Activated CD4-positive, CD25-positive, alpha-beta regulatory T cell treated with anti-CD3 and anti-CD28 coated beads, Interleukin-2, amount 50 U/mL, for 72 hours (primary cell): Measurements from ENCODE around the gene MSH3.
"Not testable (repeated sequence)": the region's sequence is repeated elsewhere in the genome, so short reads cannot be mapped to it uniquely, and the experiment has no call there.

ENCODE experiments used
- DNase-seq: peaks from one replicate; pipeline ENCODE4 v3.0.0; 2021

MSH3 gene

GRCh38 chr5:80759866-80760577, 105.6 kb downstream of the MSH3 start:
- DNase-seq, result no peak

GRCh38 chr5:80760680-80761079, 106.2 kb downstream of the MSH3 start:
- DNase-seq, result no peak

- DNase-seq, result no peak
Observed at GRCh38 chr5:80761176-80761575, 106.7 kb downstream of the MSH3 start.

- no peak for DNase-seq
Observed at GRCh38 chr5:80761966-80762365, 107.5 kb downstream of the MSH3 start.

- no peak for DNase-seq
Observed at GRCh38 chr5:80762573-80762972, 108.1 kb downstream of the MSH3 start.

GRCh38 chr5:80763211-80763610, 108.8 kb downstream of the MSH3 start:
- DNase-seq, result no peak

GRCh38 chr5:80763873-80764647, 109.6 kb downstream of the MSH3 start:
- DNase-seq, result no peak

- DNase-seq, result no peak
Observed at GRCh38 chr5:80764786-80765185, 110.3 kb downstream of the MSH3 start.

- no peak for DNase-seq
Observed at GRCh38 chr5:80777347-80778287, 123.2 kb downstream of the MSH3 start.

- no peak for DNase-seq
Observed at GRCh38 chr5:80780024-80780423, 125.6 kb downstream of the MSH3 start.

GRCh38 chr5:80780761-80781285, 126.4 kb downstream of the MSH3 start:
- DNase-seq, result no peak

GRCh38 chr5:80781356-80781755, 126.9 kb downstream of the MSH3 start:
- no peak for DNase-seq

GRCh38 chr5:80782626-80783025, 128.2 kb downstream of the MSH3 start:
- DNase-seq, result no peak

- not testable (repeated sequence) for DNase-seq
Observed at GRCh38 chr5:80783751-80784150, 129.3 kb downstream of the MSH3 start.

GRCh38 chr5:80784451-80784850, 130.0 kb downstream of the MSH3 start:
- DNase-seq, result no peak

- DNase-seq, result not testable (repeated sequence)
Observed at GRCh38 chr5:80789319-80790016, 135.0 kb downstream of the MSH3 start.

GRCh38 chr5:80790698-80791097, 136.2 kb downstream of the MSH3 start:
- DNase-seq, result no peak

GRCh38 chr5:80793354-80793753, 138.9 kb downstream of the MSH3 start:
- no peak for DNase-seq

- no peak for DNase-seq
Observed at GRCh38 chr5:80796846-80797245, 142.4 kb downstream of the MSH3 start.

GRCh38 chr5:80797428-80798024, 143.1 kb downstream of the MSH3 start:
- DNase-seq, result no peak

- DNase-seq, result no peak
Observed at GRCh38 chr5:80798166-80798565, 143.7 kb downstream of the MSH3 start.

GRCh38 chr5:80798633-80799032, 144.2 kb downstream of the MSH3 start:
- no peak for DNase-seq
